Esophagus muscularis mucosa (tissue), 4 donors: ENCODE measurements around the gene SPEF1. TPM values are rescaled to one million over a fixed set of nuclear protein-coding genes. Genes with fewer than 3 reads are reported as not detected.

Experiments
- DNase-seq: peaks from one replicate; pipeline ENCODE4 v3.0.0-alpha.2; 2017; ENCODE audit errors: extremely low spot score
- H3K27ac ChIP-seq, 4 donors: fragments of 200-600 bp; sonication (generic); replicated peaks in 1 of 4; 1 replicate in 3 of 4; 2 replicates in 1 of 4; pipeline ENCODE4 v1.5.1; 2016 to 2019; ENCODE audit warnings: mild to moderate bottlenecking in 1 of 4
- H3K27me3 ChIP-seq, 4 donors: fragments of 200-600 bp; sonication (generic); one replicate each; pipeline versions ENCODE4 v1.5.1 to v1.6.0; 2016 to 2019
- H3K36me3 ChIP-seq, 4 donors: fragments of 200-600 bp; sonication (generic); one replicate each; pipeline ENCODE4 v1.5.1; 2016 to 2019
- H3K4me1 ChIP-seq, 4 donors: fragments of 200-600 bp; sonication (generic); one replicate each; pipeline ENCODE4 v1.5.1; 2016 to 2019
- H3K4me3 ChIP-seq, 4 donors: fragments of 200-600 bp; sonication (generic); 1 replicate in 2 of 4; 2 replicates in 2 of 4; pipeline ENCODE4 v1.5.1; 2016 to 2019; ENCODE audit warnings: mild to moderate bottlenecking in 4 of 4, moderate library complexity in 1 of 4
- H3K9me3 ChIP-seq, 4 donors: fragments of 200-600 bp; sonication (generic); 1 replicate in 3 of 4; 2 replicates in 1 of 4; pipeline ENCODE4 v1.5.1; 2016 to 2019
- EP300 ChIP-seq: sonication (generic); formaldehyde crosslinking; IDR thresholded peaks from one replicate; pipeline ENCODE4 v1.6.1; 2017; ENCODE audit warnings: antibody characterized with exemption
- POLR2A ChIP-seq: fragments of 450-650 bp; IDR thresholded peaks from one replicate; pipeline ENCODE4 v1.6.1; 2017; ENCODE audit warnings: antibody characterized with exemption, moderate library complexity, mild to moderate bottlenecking, low read depth
- POLR2AphosphoS5 ChIP-seq, 2 donors: sonication (generic); formaldehyde crosslinking; IDR thresholded peaks; one replicate each; pipeline ENCODE4 v1.6.1; 2017; ENCODE audit warnings: antibody characterized with exemption in 2 of 2
- WGBS: methylation state at CpG from one replicate; pipeline ENCODE4 v1.1.5; 2018; 5-methylcytosine and 5-hydroxymethylcytosine counted together
- intact Hi-C: fragments of 100-400 bp; cut with DNase I; formaldehyde crosslinking; loops from one replicate; pipeline ENCODE4 v1.15.1; 2023
- total RNA-seq, 4 donors: library from RNA; depleted of rRNA; stranded (reverse); fragments of >200 nt; gene quantifications; one replicate each; pipeline versions ENCODE4 v1.1.0 to v1.2.1, GENCODE V29; 2016
- TF ChIP-seq, protein P1 (sequence below), 3 experiments: fragments of 200-600 bp in 2 of 3; fragments of 450-650 bp in 1 of 3; sonication (generic) in 2 of 3; IDR thresholded peaks; one replicate each; pipeline ENCODE4 v1.5.1; 2017 to 2019; ENCODE audit warnings: antibody characterized with exemption in 3 of 3, mild to moderate bottlenecking in 2 of 3, moderate library complexity in 1 of 3

The SPEF1 gene
- total RNA-seq, 4 donors from 2014 or later, result 0.50 TPM; not detected in 3

DNA sequence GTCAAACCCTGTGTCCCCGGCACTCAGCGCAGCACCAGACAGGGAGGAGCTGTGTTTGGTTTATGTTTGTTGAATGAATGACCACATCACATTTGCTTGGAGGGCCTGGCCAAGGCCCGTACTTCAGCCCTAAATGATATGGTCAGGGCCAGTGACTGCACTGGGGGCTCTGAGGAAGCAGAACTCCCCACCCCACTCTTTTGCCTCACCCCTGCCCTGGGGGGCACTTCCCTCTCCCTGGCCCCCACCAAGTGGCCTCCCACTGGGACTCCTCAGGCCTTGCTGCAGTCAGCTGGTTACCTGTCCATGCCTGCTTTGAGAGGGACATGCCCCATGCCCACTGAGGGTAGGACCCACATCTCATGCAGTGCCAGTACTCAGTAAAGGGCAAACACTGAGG, 16.6 kb downstream of the SPEF1 start:
- 70% methylated on average over 3 of the region's 3 CpGs for WGBS
- peak overlapping the region; percentile 34 to 97 (median 92) for H3K27ac ChIP-seq
- peaks cover 28 to 94% (median 91%) of the 10 kb centered on the region in 4 donors for H3K4me1 ChIP-seq
- intact Hi-C loops, result no loop called here
- H3K27me3 ChIP-seq, result no peaks in the 10 kb centered on the region
- H3K9me3 ChIP-seq, result no peaks in the 10 kb centered on the region
- H3K36me3 ChIP-seq, result peaks cover 0 to 4% (median under 1%) of the 10 kb centered on the region in 4 donors
- TF ChIP-seq, protein P1, sequence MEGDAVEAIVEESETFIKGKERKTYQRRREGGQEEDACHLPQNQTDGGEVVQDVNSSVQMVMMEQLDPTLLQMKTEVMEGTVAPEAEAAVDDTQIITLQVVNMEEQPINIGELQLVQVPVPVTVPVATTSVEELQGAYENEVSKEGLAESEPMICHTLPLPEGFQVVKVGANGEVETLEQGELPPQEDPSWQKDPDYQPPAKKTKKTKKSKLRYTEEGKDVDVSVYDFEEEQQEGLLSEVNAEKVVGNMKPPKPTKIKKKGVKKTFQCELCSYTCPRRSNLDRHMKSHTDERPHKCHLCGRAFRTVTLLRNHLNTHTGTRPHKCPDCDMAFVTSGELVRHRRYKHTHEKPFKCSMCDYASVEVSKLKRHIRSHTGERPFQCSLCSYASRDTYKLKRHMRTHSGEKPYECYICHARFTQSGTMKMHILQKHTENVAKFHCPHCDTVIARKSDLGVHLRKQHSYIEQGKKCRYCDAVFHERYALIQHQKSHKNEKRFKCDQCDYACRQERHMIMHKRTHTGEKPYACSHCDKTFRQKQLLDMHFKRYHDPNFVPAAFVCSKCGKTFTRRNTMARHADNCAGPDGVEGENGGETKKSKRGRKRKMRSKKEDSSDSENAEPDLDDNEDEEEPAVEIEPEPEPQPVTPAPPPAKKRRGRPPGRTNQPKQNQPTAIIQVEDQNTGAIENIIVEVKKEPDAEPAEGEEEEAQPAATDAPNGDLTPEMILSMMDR (IDR thresholded peaks at IDR 0.05), result no peak
- no peak for TF ChIP-seq POLR2AphosphoS5 (IDR thresholded peaks at IDR 0.05)
- TF ChIP-seq POLR2A, result no peak
- TF ChIP-seq EP300, result no peak
- DNase-seq, result no peak
- H3K4me3 ChIP-seq, result peak overlapping the region in 1 of 4 donors; percentile 72

DNA sequence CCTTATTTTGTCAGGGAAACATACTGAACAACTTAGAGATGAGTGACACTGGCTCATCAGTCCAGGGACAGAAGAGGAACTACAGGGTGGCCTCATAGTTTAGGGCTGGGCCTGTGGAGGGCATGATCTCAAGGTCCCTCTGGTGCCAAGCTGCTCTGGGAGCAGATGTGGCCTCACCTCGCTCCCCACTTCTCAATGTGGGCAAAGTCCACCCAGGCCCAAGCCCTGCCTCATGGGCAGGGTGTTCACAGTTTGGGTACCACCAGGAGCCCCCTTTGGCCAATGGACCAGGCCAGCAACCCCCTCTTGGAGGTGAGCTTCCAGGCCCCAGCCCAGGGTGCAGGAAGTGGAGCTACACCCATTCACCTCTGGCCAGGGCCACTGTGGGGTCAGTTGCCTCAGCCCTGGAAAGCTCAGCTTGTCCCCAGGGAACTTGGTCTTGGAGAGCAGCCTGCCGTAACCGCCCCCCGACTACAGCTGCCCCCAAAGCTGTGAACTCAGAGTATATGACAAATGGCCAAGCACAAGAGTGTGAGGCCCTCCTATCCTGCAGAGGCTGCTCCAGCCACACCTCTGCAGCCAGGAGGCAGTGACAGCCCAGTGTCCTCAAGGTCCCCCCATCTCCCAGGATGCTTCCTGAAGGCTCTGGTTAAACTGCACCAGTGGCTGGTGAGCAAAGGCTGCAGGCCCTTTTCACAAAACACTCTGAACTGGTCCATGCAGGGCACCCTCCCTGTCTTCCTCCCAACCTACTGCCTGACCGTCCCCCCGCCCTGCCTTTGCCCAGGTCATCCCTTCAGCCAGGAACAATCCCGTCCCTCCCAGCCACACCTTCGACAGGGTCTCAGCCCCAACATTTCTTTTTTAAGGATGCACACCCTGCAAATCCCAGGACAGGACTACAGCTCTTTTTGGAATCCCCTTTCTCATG, 17.3 kb downstream of the SPEF1 start:
- DNase-seq, result no peak
- intact Hi-C loops, result no loop called here
- Histone ChIP-seq H3K27ac (peak overlapping the region; percentile 64 to 97 (median 92)), H3K9me3 (no peaks in the 10 kb centered on the region), H3K27me3 (no peaks in the 10 kb centered on the region), H3K36me3 (peaks cover 0 to 7% (median 3%) of the 10 kb centered on the region in 4 donors), H3K4me3 (no peak overlapping the region), H3K4me1 (peaks cover 23 to 93% (median 91%) of the 10 kb centered on the region in 4 donors)
- TF ChIP-seq EP300 (no peak), POLR2A (no peak), POLR2AphosphoS5 (IDR thresholded peaks at IDR 0.05) (no peak)
- TF ChIP-seq, protein P1 (IDR thresholded peaks at IDR 0.05), result no peak
- WGBS, result 85% methylated on average over 5 of the region's 8 CpGs

DNA sequence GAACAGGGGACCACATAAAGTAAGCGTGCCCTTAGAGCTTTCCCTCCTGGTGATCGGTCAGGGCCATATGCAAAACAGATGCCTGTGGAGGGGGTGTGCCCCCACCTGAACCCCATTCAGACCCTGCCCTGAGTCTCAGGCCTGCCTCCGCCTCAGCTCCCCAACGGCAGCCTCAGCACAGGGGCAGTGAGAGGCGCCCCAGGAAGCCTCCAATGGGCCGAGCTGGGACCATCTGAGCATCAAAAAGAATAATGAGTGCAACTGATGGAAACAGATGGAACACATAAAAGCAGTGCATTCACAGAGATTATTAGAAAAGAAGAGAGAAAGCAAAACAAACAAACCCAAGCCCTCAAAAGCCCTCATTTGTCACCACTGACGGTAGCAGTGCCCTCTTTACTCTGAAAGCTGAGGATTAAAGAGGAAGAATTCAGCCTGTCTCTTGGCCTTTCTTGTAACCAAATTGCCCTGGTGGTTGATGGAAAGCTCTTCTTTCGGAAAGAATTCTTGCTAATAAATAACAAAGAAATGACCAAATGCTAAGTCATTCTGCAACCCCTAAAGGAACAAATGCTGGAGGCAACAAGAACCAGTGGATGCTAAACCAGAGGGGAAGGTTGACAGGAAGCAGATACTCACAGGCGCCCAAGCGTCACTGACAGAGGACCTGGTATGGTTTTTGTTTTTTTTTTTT, 20.4 kb downstream of the SPEF1 start:
- Histone ChIP-seq H3K9me3 (no peaks in the 10 kb centered on the region), H3K27ac (peak overlapping the region; percentile 25 to 94 (median 63)), H3K4me1 (peaks cover 0 to 88% (median 73%) of the 10 kb centered on the region in 4 donors), H3K27me3 (no peaks in the 10 kb centered on the region), H3K36me3 (peaks cover 0 to 36% (median 13%) of the 10 kb centered on the region in 4 donors), H3K4me3 (no peak overlapping the region)
- TF ChIP-seq EP300 (no peak), POLR2AphosphoS5 (IDR thresholded peaks at IDR 0.05) (no peak), POLR2A (no peak)
- TF ChIP-seq, protein P1 (IDR thresholded peaks at IDR 0.05), result no peak
- DNase-seq, result no peak
- WGBS, result 60% methylated on average over 10 of the region's 10 CpGs
- intact Hi-C loops, result no loop called here

DNA sequence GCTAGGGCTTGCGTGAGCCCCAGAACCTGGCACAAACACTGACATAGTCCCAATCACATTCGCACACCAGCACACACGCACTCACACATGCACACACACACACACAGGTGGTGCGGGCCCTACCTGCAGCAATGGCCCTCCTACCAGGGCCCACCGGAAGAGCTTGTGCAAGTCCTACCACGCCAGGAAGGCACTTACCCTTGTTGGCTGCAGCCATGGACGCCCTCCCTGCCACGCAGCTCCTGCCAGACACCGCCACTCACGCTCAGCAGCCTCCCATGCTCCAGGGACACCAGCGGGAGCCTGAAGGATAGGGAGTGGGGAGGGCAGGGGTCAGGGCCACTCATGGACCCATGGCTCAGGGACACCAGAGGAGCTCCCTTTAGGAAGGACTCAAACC, 21.4 kb downstream of the SPEF1 start:
- no peaks in the 10 kb centered on the region for H3K27me3 ChIP-seq
- peak overlapping the region; percentile 27 to 94 (median 63) for H3K27ac ChIP-seq
- peaks cover 0 to 78% (median 65%) of the 10 kb centered on the region in 4 donors for H3K4me1 ChIP-seq
- TF ChIP-seq EP300 (no peak), POLR2AphosphoS5 (IDR thresholded peaks at IDR 0.05) (no peak), POLR2A (no peak)
- TF ChIP-seq, protein P1 (IDR thresholded peaks at IDR 0.05), result no peak
- no peak overlapping the region for H3K4me3 ChIP-seq
- intact Hi-C loops, result no loop called here
- no peaks in the 10 kb centered on the region for H3K9me3 ChIP-seq
- peaks cover 0 to 46% (median 18%) of the 10 kb centered on the region in 4 donors for H3K36me3 ChIP-seq
- no peak for DNase-seq
- 77% methylated on average over 3 of the region's 11 CpGs for WGBS
